ENCODE measurements around the gene NKAPD1. TPM values are rescaled to one million over a fixed set of nuclear protein-coding genes. Genes with fewer than 3 reads are reported as not detected.

NKAPD1 gene
- total and polyA plus RNA-seq, 2 of the 13 experiments (the other 11 are each of a cell fraction or from before 2014, with no cell fraction given), result 11.2 to 22.5 TPM

GRCh38 chr11:112062923-112063322, 11.2 kb upstream of the NKAPD1 start:
- ChIA-PET CTCF (ENCODE audit: low intra/inter-chr PET ratio, low total read pairs) (no interaction called here), POLR2A (no interaction called here)
- Histone ChIP-seq H3K4me2 (ENCODE audit: low read depth, low read length) (no peak overlapping the region), H3K9ac (ENCODE audit: insufficient read depth, low read depth, low read length) (no peak overlapping the region), H3K27ac (ENCODE audit: extremely low read length, insufficient read depth, low read length) (no peak overlapping the region), H2AFZ (ENCODE audit: low read length) (no peak overlapping the region), H3K79me2 (ENCODE audit: insufficient read depth, low read length) (no peaks in the 10 kb centered on the region), H4K20me1 (ENCODE audit: insufficient read depth, low read length) (no peaks in the 10 kb centered on the region), H3K36me3 (replicated peaks in 1 of 2; ENCODE audit: control insufficient read depth in 1 of 2, insufficient read depth in 2 of 2, low read length in 2 of 2) (peaks cover 13 to 28% of the 10 kb centered on the region in 2 experiments; a peak in 4 of 5 replicates), H3K9me3 (ENCODE audit: low read length) (no peaks in the 10 kb centered on the region), H3K27me3 (ENCODE audit: control insufficient read depth in 1 of 2, insufficient read depth in 2 of 2, low read length in 2 of 2) (no peaks in the 10 kb centered on the region), H3K4me1 (ENCODE audit: insufficient read depth, low read length) (no peaks in the 10 kb centered on the region), H3K4me3 (replicated peaks in 1 of 3; ENCODE audit: insufficient read depth in 1 of 3, low read depth in 2 of 3, low read length in 3 of 3) (no peak overlapping the region)
- WGBS (ENCODE audit: low lambda C conversion rate), result 97% methylated on average over 1 of the region's 1 CpG
- in situ Hi-C loops (cut with HindIII; ENCODE audit: extremely low pct_ligation_motif_present, low pct_unique_long_range_greater_than_20kb), result no loop called here
- BruUV-seq (replicated peaks), result TSS peak; percentile 43
- FAIRE-seq, result no peak
- no peak for DNase-seq (ENCODE audit: low spot score)
- TF ChIP-seq MAFK (conservative IDR thresholded peaks at IDR 0.05 in 1 of 2, IDR thresholded peaks at IDR 0.05 in 1 of 2; ENCODE audit: low read length in 2 of 2), result peak; percentile 58 to 76
- peak; percentile 65 for TF ChIP-seq MAFF (IDR thresholded peaks at IDR 0.05; ENCODE audit: low read depth, low read length)
- TF ChIP-seq, protein P1, sequence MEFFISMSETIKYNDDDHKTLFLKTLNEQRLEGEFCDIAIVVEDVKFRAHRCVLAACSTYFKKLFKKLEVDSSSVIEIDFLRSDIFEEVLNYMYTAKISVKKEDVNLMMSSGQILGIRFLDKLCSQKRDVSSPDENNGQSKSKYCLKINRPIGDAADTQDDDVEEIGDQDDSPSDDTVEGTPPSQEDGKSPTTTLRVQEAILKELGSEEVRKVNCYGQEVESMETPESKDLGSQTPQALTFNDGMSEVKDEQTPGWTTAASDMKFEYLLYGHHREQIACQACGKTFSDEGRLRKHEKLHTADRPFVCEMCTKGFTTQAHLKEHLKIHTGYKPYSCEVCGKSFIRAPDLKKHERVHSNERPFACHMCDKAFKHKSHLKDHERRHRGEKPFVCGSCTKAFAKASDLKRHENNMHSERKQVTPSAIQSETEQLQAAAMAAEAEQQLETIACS (CRISPR knock-in tag; IDR thresholded peaks at IDR 0.05), result no peak
- intact Hi-C loops (cut with micrococcal nuclease; ENCODE audit: unreplicated experiment), result no loop called here
- ATAC-seq, result no peak

DNA sequence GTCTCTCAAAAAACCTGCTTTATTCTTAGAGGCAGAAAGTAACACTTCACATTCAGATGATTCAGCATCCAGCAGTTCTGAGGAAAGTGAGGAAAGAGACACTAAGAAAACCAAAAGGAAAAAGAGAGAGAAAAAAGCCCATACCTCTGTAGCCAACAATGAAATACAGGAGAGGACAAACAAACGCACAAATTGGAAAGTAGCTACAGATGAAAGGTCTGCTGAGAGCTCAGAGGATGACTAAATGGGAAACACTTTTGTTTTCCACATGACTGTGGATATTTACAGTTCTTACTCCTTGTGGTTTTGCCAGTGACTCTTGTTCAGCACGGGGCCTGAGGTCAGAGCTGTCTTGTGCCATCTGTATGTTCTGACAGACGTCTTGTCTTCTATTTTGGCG, 8.6 kb downstream of the NKAPD1 start:
- H3K27me3 ChIP-seq (ENCODE audit: control insufficient read depth in 1 of 2, insufficient read depth in 2 of 2, low read length in 2 of 2), result no peaks in the 10 kb centered on the region; a peak in 1 of 5 replicates
- WGBS (ENCODE audit: low lambda C conversion rate), result 91% methylated on average over 4 of the region's 4 CpGs
- H3K9ac ChIP-seq (ENCODE audit: insufficient read depth, low read depth, low read length), result no peak overlapping the region
- in situ Hi-C loops (cut with HindIII; ENCODE audit: extremely low pct_ligation_motif_present, low pct_unique_long_range_greater_than_20kb) (no loop called here), intact Hi-C loops (cut with micrococcal nuclease; ENCODE audit: unreplicated experiment) (no loop called here)
- H3K9me3 ChIP-seq (ENCODE audit: low read length), result no peaks in the 10 kb centered on the region
- peaks cover 15% of the 10 kb centered on the region for H3K4me1 ChIP-seq (ENCODE audit: insufficient read depth, low read length)
- ChIA-PET POLR2A (interaction anchor here (1.4 kb wide), 1 partner anchor 58 kb away, joined by 3 read pairs; the partner anchor contains the start of gene DLAT), CTCF (ENCODE audit: low intra/inter-chr PET ratio, low total read pairs) (no interaction called here)
- no peak overlapping the region for H2AFZ ChIP-seq (ENCODE audit: low read length)
- no peaks in the 10 kb centered on the region for H4K20me1 ChIP-seq (ENCODE audit: insufficient read depth, low read length)
- H3K79me2 ChIP-seq (ENCODE audit: insufficient read depth, low read length), result peaks cover 31% of the 10 kb centered on the region
- ATAC-seq (no peak), FAIRE-seq (no peak), DNase-seq (ENCODE audit: low spot score) (no peak)
- H3K27ac ChIP-seq (ENCODE audit: extremely low read length, insufficient read depth, low read length), result no peak overlapping the region
- peaks cover 13 to 51% of the 10 kb centered on the region in 2 experiments for H3K36me3 ChIP-seq (replicated peaks in 1 of 2; ENCODE audit: control insufficient read depth in 1 of 2, insufficient read depth in 2 of 2, low read length in 2 of 2)
- BruUV-seq (replicated peaks), result TSS peak; percentile 20
- H3K4me3 ChIP-seq (replicated peaks in 1 of 3; ENCODE audit: insufficient read depth in 1 of 3, low read depth in 2 of 3, low read length in 3 of 3), result no peak overlapping the region
- H3K4me2 ChIP-seq (ENCODE audit: low read depth, low read length), result no peak overlapping the region
- TF ChIP-seq ZNF512B (CRISPR knock-in tag; IDR thresholded peaks at IDR 0.05; ENCODE audit: borderline replicate concordance) (no peak), RBFOX2 (IDR thresholded peaks at IDR 0.05; ENCODE audit: low read depth, low read length) (0 out of 2 replicates have a peak, but pooled peaks have one; percentile 23), ATF7-NPFF (CRISPR knock-in tag; IDR thresholded peaks at IDR 0.05; ENCODE audit: low read depth) (no peak)
- TF ChIP-seq, protein P2, sequence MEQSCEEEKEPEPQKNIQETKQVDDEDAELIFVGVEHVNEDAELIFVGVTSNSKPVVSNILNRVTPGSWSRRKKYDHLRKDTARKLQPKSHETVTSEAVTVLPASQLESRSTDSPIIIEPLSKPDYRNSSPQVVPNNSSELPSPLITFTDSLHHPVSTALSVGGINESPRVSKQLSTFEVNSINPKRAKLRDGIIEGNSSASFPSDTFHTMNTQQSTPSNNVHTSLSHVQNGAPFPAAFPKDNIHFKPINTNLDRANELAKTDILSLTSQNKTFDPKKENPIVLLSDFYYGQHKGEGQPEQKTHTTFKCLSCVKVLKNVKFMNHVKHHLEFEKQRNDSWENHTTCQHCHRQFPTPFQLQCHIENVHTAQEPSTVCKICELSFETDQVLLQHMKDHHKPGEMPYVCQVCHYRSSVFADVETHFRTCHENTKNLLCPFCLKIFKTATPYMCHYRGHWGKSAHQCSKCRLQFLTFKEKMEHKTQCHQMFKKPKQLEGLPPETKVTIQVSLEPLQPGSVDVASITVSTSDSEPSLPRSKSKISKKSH (CRISPR knock-in tag; IDR thresholded peaks at IDR 0.05; ENCODE audit: borderline replicate concordance), result no peak
